RWPE1 (cell line): ENCODE measurements around the gene OSBP2.
A peak's percentile ranks its signal among the peaks of the same experiment; 100 is the strongest.

Source experiments
- CTCF ChIA-PET: fragments of 350-600 bp; sonication (Branson Sonifier 250); formaldehyde crosslinking; extraction: SDS; loops from one replicate; lab custom pipeline; 2021; lab: Yijun Ruan, JAX
- POLR2A ChIA-PET: fragments of 400-600 bp; formaldehyde crosslinking; extraction: SDS; loops from one replicate; lab custom pipeline; 2020; ENCODE audit warnings: antibody characterized with exemption; ENCODE audit not compliant: low non-redundant PET; lab: Yijun Ruan, JAX
- DNase-seq: peaks from one replicate; pipeline ENCODE4 v3.0.0; 2012; ENCODE audit warnings: low spot score
- H3K27ac ChIP-seq: fragments of 450-650 bp; 2 replicates; pipeline ENCODE4 v1.5.1; 2017
- TF ChIP-seq, protein P1 (sequence below): fragments of 450-650 bp; conservative IDR thresholded peaks from 2 replicates; pipeline ENCODE4 v1.5.1; 2017; ENCODE audit warnings: low read depth, mild to moderate bottlenecking

OSBP2 gene

DNA sequence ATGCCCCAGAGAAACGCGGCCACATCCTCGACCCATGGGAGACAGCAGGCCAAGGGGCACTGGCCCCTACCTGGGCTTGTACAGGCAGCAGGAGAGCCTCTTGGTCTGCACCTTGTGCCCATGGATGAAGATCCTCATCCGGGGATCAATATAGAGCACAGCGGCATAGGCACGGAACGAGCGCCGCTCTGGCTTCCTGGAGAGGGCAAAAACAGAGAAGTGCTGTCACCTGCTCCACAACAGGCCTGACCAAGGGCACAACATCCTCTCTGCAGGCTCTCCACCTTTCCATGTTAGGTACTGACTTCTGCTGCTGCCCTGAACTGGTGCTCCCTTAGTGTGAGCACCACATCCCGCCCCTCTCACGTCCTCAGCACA lies 246.7 kb downstream of the OSBP2 start:
- POLR2A ChIA-PET, result no interaction called here
- CTCF ChIA-PET, result no interaction called here
- no peak overlapping the region for H3K27ac ChIP-seq
- no peak for DNase-seq
- TF ChIP-seq, protein P1, sequence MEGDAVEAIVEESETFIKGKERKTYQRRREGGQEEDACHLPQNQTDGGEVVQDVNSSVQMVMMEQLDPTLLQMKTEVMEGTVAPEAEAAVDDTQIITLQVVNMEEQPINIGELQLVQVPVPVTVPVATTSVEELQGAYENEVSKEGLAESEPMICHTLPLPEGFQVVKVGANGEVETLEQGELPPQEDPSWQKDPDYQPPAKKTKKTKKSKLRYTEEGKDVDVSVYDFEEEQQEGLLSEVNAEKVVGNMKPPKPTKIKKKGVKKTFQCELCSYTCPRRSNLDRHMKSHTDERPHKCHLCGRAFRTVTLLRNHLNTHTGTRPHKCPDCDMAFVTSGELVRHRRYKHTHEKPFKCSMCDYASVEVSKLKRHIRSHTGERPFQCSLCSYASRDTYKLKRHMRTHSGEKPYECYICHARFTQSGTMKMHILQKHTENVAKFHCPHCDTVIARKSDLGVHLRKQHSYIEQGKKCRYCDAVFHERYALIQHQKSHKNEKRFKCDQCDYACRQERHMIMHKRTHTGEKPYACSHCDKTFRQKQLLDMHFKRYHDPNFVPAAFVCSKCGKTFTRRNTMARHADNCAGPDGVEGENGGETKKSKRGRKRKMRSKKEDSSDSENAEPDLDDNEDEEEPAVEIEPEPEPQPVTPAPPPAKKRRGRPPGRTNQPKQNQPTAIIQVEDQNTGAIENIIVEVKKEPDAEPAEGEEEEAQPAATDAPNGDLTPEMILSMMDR, result no peak

- peak overlapping the region; percentile 13; the same call in 1 of the 2 replicates for H3K27ac ChIP-seq
- DNase-seq, result no peak
- CTCF ChIA-PET, result no interaction called here
- TF ChIP-seq, protein P1, result no peak
- POLR2A ChIA-PET, result no interaction called here
These were observed 248.7 kb downstream of the OSBP2 start for GRCh38 chr22:30943368-30943767.

- TF ChIP-seq, protein P1, result no peak
- H3K27ac ChIP-seq, result no peak overlapping the region
- ChIA-PET CTCF (interaction anchor here (0.8 kb wide), 1 partner anchor 140 kb away, joined by 3 read pairs; no protein-coding TSS in a partner anchor), POLR2A (no interaction called here)
- no peak for DNase-seq
These were observed 250.3 kb downstream of the OSBP2 start for GRCh38 chr22:30944986-30945385.

DNA sequence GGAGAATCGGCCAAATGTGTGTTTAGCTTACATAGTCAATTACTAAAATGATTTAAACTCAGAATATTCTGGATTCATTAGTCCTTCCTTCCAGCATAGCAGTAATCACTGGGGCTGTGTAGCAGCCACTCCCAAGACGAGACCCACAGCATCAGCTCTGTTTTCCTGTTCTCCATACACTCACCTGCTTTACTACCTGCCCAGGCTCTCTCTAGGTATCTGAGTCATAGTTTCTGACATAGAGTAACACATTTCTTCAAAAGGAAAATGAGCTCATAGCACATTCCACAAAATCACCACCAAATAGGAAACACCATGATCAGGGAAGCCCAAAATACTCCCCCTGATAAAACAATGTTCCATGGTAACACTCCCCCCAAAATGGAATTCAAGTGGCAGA lies 251.0 kb downstream of the OSBP2 start:
- peak; percentile 25 for DNase-seq
- ChIA-PET POLR2A (no interaction called here), CTCF (interaction anchor here (0.5 to 1.1 kb wide), 3 partner anchors 25 to 140 kb away, joined by 3 to 4 read pairs (median 4); no protein-coding TSS in a partner anchor)
- TF ChIP-seq, protein P1, result no peak
- no peak overlapping the region for H3K27ac ChIP-seq

GRCh38 chr22:30946354-30946753 lies 251.7 kb downstream of the OSBP2 start:
- ChIA-PET CTCF (interaction anchor here (0.6 to 1.1 kb wide), 2 partner anchors 26 to 202 kb away, joined by 4 to 7 read pairs; no protein-coding TSS in a partner anchor), POLR2A (no interaction called here)
- TF ChIP-seq, protein P1, result no peak
- peak overlapping the region; percentile 51 for H3K27ac ChIP-seq
- no peak for DNase-seq

DNA sequence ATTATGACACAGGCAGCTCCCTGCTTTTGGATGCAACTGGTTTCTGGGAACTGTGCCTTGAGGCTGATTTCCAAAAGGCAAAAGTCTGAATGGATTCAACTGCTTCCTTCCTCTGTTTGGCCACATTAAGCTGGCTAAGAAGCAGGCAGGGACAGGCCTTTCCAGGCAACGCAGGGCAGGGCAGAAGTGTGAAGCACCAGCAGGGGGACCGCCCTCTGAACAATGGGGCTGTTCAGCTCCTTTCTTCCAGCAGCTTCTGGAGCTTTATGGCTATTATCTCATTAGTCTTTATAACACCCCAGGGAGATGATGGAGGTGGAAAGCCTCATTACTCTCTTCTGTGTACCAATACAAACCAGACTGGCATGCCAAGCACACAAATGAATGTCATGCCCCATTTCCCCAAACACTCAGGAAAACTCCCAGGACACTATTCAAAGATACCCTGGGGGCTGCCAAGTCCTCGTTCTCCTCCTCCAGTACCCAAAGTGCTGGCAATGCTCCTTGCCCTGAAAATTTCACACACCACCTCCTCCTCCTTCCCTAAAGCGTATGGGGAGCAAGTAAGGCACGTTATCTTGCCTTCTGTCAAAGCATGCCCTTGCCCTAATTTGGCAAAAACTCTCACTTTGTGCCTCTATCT lies 252.6 kb downstream of the OSBP2 start:
- TF ChIP-seq, protein P1, result no peak
- H3K27ac ChIP-seq, result peak overlapping the region; percentile 51
- DNase-seq, result peak; percentile 22
- POLR2A ChIA-PET, result no interaction called here
- CTCF ChIA-PET, result interaction anchor here (0.5 to 0.7 kb wide), 5 partner anchors 88 to 389 kb away, joined by 3 to 7 read pairs (median 3); no protein-coding TSS in a partner anchor
